GM19025 (cell line): ENCODE data around the gene HS3ST4.

Source experiments
- ATAC-seq: cut with Tn5 transposase; IDR thresholded peaks from one replicate; pipeline ENCODE4 v1.9.1; 2021; ENCODE audit warnings: mild to moderate bottlenecking, low read depth, moderate library complexity; ENCODE audit not compliant: unreplicated experiment

The HS3ST4 gene

GRCh38 chr16:25812215-25812614, 120.5 kb downstream of the HS3ST4 start:
- ATAC-seq = no peak

- no peak for ATAC-seq
Observed at GRCh38 chr16:25817295-25817694, 125.5 kb downstream of the HS3ST4 start.

DNA sequence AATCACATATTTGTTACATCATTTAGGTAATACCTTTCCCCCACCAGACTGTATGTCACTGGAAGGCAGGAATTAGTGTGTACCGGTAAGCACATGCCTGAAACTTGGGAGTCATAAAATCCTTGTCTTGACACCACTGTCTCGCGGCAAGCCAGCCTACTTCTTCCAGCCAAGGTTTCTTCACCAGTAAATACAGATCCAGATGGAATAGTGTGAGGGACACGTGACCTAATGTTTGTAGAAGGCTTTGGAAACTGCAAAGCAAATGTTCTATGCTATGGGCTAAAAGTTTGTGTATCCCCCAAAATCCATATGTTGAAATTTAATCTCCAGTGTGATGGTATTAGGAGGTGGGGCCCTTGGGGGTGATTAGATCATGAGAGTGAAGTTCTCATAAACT, 126.1 kb downstream of the HS3ST4 start:
- ATAC-seq = no peak

GRCh38 chr16:25823891-25824290, 132.1 kb downstream of the HS3ST4 start:
- no peak for ATAC-seq

DNA sequence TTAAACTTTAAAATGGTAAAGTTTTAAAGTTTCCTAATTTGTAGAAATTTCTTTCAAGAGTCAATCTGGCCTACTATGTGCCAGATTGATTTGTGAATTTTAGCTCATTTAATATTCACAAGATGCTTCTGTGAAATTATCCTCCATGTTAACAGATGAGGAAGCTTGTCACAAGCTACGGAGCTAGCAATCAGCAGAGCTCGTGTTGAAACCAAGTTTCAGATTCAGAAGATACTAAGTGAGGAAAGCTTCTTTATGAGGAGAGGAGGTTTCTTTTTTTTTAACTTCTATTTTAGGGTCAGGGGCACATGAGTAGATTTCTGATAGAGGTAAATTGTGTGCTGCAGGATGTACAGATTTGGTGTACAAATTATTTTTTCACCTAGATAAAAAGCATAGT, 135.9 kb downstream of the HS3ST4 start:
- ATAC-seq = no peak

GRCh38 chr16:25828510-25828909, 136.8 kb downstream of the HS3ST4 start:
- no peak for ATAC-seq

GRCh38 chr16:25832291-25832690, 140.5 kb downstream of the HS3ST4 start:
- no peak for ATAC-seq

DNA sequence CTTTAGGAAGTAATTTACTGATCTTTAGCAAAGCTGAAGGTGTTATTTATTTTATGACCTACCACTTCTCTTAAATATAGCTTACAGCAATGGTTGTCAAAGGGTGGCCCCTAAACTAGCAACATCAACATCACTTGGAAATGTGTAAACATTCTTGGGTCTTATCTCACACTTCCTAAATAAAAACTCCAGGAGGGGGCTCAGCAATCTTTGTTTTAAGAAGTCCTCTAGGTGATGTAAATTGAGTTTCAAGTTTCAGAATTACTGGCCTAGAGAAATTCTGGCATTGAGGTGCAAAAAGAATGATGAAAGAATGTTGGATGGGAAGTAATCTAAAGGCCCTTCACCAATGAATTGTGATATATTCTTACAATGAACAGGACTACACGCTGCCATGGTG, 142.3 kb downstream of the HS3ST4 start:
- ATAC-seq = no peak

GRCh38 chr16:25835126-25835525, 143.4 kb downstream of the HS3ST4 start:
- ATAC-seq = no peak

GRCh38 chr16:25838724-25839186, 147.0 kb downstream of the HS3ST4 start:
- no peak for ATAC-seq

GRCh38 chr16:25841761-25842160, 150.0 kb downstream of the HS3ST4 start:
- ATAC-seq = no peak

- no peak for ATAC-seq
Observed at GRCh38 chr16:25845901-25846300, 154.1 kb downstream of the HS3ST4 start.

GRCh38 chr16:25854141-25854540, 162.4 kb downstream of the HS3ST4 start:
- no peak for ATAC-seq

DNA sequence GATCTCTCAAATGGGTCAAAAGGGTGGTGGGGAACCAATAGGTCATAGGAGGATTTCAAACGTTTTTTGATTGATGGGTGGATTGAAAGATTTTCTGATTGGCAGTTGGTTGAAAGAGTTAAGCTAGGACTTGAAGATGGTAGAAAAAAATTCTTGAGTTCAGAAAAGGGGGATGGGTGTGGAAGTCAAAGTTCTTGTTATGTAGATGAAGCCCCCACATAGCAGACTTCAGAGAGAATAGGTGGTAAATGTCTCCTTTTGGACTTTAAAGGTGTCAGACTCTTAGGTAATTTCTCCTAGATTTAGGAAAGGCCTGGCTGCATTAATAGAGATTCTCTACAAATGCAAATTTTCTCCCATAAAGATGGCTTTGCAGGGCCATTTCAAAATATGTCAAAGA, 163.3 kb downstream of the HS3ST4 start:
- ATAC-seq = no peak

GRCh38 chr16:25855818-25856217, 164.1 kb downstream of the HS3ST4 start:
- no peak for ATAC-seq

- no peak for ATAC-seq
Observed at GRCh38 chr16:25859645-25860044, 167.9 kb downstream of the HS3ST4 start.

- ATAC-seq = no peak
Observed at GRCh38 chr16:25867041-25867440, 175.3 kb downstream of the HS3ST4 start.

DNA sequence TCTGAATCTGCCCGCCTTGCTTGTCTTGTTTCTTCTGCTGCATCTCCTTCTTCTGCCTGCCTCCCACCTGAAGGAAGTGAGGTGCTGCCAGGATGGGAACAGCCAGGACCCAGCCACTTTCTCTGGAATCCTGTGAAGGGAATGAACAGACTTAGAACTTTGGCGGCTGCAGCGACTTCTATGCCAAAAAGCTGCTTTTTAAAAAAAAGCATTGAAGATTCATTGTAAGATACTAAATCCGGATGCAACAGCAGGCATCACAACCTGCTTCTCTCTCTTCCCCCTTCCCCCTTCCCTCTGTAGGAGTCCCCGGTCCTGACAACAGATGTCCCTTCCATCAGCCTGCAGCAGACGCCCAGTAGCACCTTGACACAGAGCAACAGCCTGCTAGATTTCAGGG, 176.3 kb downstream of the HS3ST4 start:
- ATAC-seq = no peak

- ATAC-seq = no peak
Observed at GRCh38 chr16:25868706-25869370, 177.1 kb downstream of the HS3ST4 start.

- ATAC-seq = no peak
Observed at GRCh38 chr16:25872369-25873070, 180.8 kb downstream of the HS3ST4 start.

- no peak for ATAC-seq
Observed at GRCh38 chr16:25874196-25874595, 182.4 kb downstream of the HS3ST4 start.

GRCh38 chr16:25875956-25876598, 184.3 kb downstream of the HS3ST4 start:
- no peak for ATAC-seq
